SK-N-SH (cell line): ENCODE measurements around the gene BUD23. TPM values are rescaled to one million over a fixed set of nuclear protein-coding genes. Genes with fewer than 3 reads are reported as not detected.

Experiments used
- CTCF ChIA-PET: fragments of 300-600, 350-600 bp; formaldehyde crosslinking; extraction: SDS; loops from one replicate; lab custom pipeline; 2021; lab: Yijun Ruan, JAX
- POLR2A ChIA-PET: fragments of 350-600 bp; sonication (Branson Sonifier 250); formaldehyde crosslinking; extraction: SDS; loops from one replicate; lab custom pipeline; 2020; ENCODE audit warnings: antibody characterized with exemption, inconsistent platforms; lab: Yijun Ruan, JAX
- DNase-seq: peaks from one replicate; pipeline ENCODE4 v3.0.0; 2012
- H2AFZ ChIP-seq: fragments of 200-600 bp; sonication (generic); 2 replicates; pipeline ENCODE4 v1.8.1; 2016; ENCODE audit warnings: antibody characterized with exemption, mild to moderate bottlenecking, low read depth
- H3F3A ChIP-seq: fragments of 200-600 bp; sonication (generic); replicated peaks from 2 replicates; pipeline ENCODE3; 2016; ENCODE audit warnings: antibody characterized with exemption, mild to moderate bottlenecking; ENCODE audit not compliant: insufficient read depth
- H3K27ac ChIP-seq, 2 experiments: fragments of 200-500 bp in 1 of 2; fragments of 200-600 bp in 1 of 2; sonication (Bioruptor generic) in 1 of 2; sonication (generic), shearing (Covaris generic) in 1 of 2; 2 replicates each; pipeline versions ENCODE4 v1.5.1 to v1.6.1; 2014 to 2016; ENCODE audit warnings: low read depth in 2 of 2, inconsistent platforms in 1 of 2, low read length in 1 of 2, mild to moderate bottlenecking in 1 of 2, mixed read lengths in 1 of 2
- H3K27me3 ChIP-seq: fragments of 200-600 bp; sonication (generic), shearing (Covaris generic); 2 replicates; pipeline ENCODE4 v1.6.1; 2016; ENCODE audit warnings: mixed run types; ENCODE audit not compliant: insufficient read depth
- H3K36me3 ChIP-seq, 2 experiments: fragments of 200-500 bp in 1 of 2; fragments of 200-600 bp in 1 of 2; sonication (Bioruptor generic) in 1 of 2; sonication (generic) in 1 of 2; replicated peaks in 1 of 2; 2 replicates each; pipeline versions ENCODE3 to v1.5.1; 2014 to 2016; ENCODE audit warnings: low read length in 1 of 2, mild to moderate bottlenecking in 1 of 2; ENCODE audit not compliant: insufficient read depth in 2 of 2, control insufficient read depth in 1 of 2
- H3K4me1 ChIP-seq, 2 experiments: fragments of 200-500 bp in 1 of 2; fragments of 200-600 bp in 1 of 2; sonication (Bioruptor generic) in 1 of 2; sonication (generic), shearing (Covaris generic) in 1 of 2; 2 replicates each; pipeline versions ENCODE4 v1.5.1 to v1.6.1; 2014 to 2016; ENCODE audit warnings: low read depth in 1 of 2, low read length in 1 of 2, mixed run types in 1 of 2; ENCODE audit not compliant: insufficient read depth in 2 of 2, control insufficient read depth in 1 of 2
- H3K4me2 ChIP-seq: fragments of 200-600 bp; sonication (generic), shearing (Covaris generic); 2 replicates; pipeline ENCODE4 v1.6.1; 2017; ENCODE audit warnings: mixed run types
- H3K4me3 ChIP-seq, 2 experiments: fragments of 200-500 bp in 1 of 2; fragments of 200-600 bp in 1 of 2; sonication (Bioruptor generic) in 1 of 2; sonication (generic), shearing (Covaris generic) in 1 of 2; 2 replicates each; pipeline versions ENCODE4 v1.5.1 to v1.8.1; 2014 to 2016; ENCODE audit warnings: low read depth in 2 of 2, inconsistent platforms in 1 of 2, low read length in 1 of 2, mild to moderate bottlenecking in 1 of 2, mixed read lengths in 1 of 2, moderate library complexity in 1 of 2
- H3K79me2 ChIP-seq: fragments of 200-600 bp; sonication (generic); 2 replicates; pipeline ENCODE4 v1.8.1; 2017; ENCODE audit warnings: mild to moderate bottlenecking; ENCODE audit not compliant: insufficient read depth
- H3K9ac ChIP-seq: fragments of 200-600 bp; sonication (generic); 2 replicates; pipeline ENCODE4 v1.6.1; 2017; ENCODE audit warnings: mixed run types
- H3K9me2 ChIP-seq: fragments of 200-600 bp; sonication (generic); 2 replicates; pipeline ENCODE4 v1.6.1; 2017; ENCODE audit warnings: mixed run types
- H3K9me3 ChIP-seq: fragments of 200-600 bp; sonication (generic); 2 replicates; pipeline ENCODE4 v1.6.1; 2017; ENCODE audit warnings: mixed run types, mild to moderate bottlenecking, moderate library complexity
- H4K20me1 ChIP-seq: fragments of 200-600 bp; sonication (generic); 2 replicates; pipeline ENCODE4 v1.6.1; 2017; ENCODE audit warnings: mild to moderate bottlenecking, mixed run types; ENCODE audit not compliant: insufficient read depth
- CHD2 ChIP-seq: fragments of 150-350 bp; IDR thresholded peaks from 2 replicates; pipeline ENCODE4 v1.6.1; 2018; ENCODE audit warnings: low read length; ENCODE audit not compliant: partially characterized antibody
- EP300 ChIP-seq, 2 experiments: IDR thresholded peaks; 2 replicates each; pipeline versions ENCODE4 v1.4.0 to v1.6.1; 2012; ENCODE audit warnings: borderline replicate concordance in 1 of 2, low read depth in 1 of 2, low read length in 1 of 2
- FOSL2 ChIP-seq: IDR thresholded peaks from 2 replicates; pipeline ENCODE4 v1.4.0; 2012; ENCODE audit warnings: low read depth, mild to moderate bottlenecking, moderate library complexity, borderline replicate concordance
- FOXM1 ChIP-seq: IDR thresholded peaks from 2 replicates; pipeline ENCODE4 v1.4.0; 2012; ENCODE audit warnings: low read depth, mild to moderate bottlenecking
- GATA2 ChIP-seq: sonication (generic); formaldehyde crosslinking; IDR thresholded peaks from 2 replicates; pipeline ENCODE4 v1.5.0; 2020; ENCODE audit warnings: mild to moderate bottlenecking, missing genetic modification reagents
- NRF1 ChIP-seq: IDR thresholded peaks from 2 replicates; pipeline ENCODE4 v1.6.1; 2012; ENCODE audit warnings: low read depth, mild to moderate bottlenecking, low read length
- RCOR1 ChIP-seq: fragments of 150-350 bp; IDR thresholded peaks from 2 replicates; pipeline ENCODE4 v1.6.1; 2017; ENCODE audit warnings: antibody characterized with exemption, low read length
- RFX5 ChIP-seq: IDR thresholded peaks from 2 replicates; pipeline ENCODE4 v1.6.1; 2012; ENCODE audit warnings: mild to moderate bottlenecking, improper control_type of control experiment, low read length
- RXRA ChIP-seq: IDR thresholded peaks from 2 replicates; pipeline ENCODE4 v1.4.0; 2012; ENCODE audit warnings: low read depth, mild to moderate bottlenecking, borderline replicate concordance
- SIN3A ChIP-seq: IDR thresholded peaks from 2 replicates; pipeline ENCODE4 v1.6.1; 2012; ENCODE audit warnings: low read depth, mild to moderate bottlenecking, low read length, moderate library complexity, borderline replicate concordance
- SMC3 ChIP-seq: IDR thresholded peaks from 2 replicates; pipeline ENCODE4 v1.6.1; 2012; ENCODE audit warnings: low read depth, low read length, improper control_type of control experiment
- TCF12 ChIP-seq: IDR thresholded peaks from 2 replicates; pipeline ENCODE4 v1.4.0; 2012
- TEAD4 ChIP-seq: IDR thresholded peaks from 2 replicates; pipeline ENCODE4 v1.4.0; 2012; ENCODE audit warnings: mild to moderate bottlenecking, borderline replicate concordance; ENCODE audit not compliant: insufficient read depth
- YY1 ChIP-seq: IDR thresholded peaks from 2 replicates; pipeline ENCODE4 v1.4.0; 2012; ENCODE audit warnings: low read depth, mild to moderate bottlenecking
- ZBTB33 ChIP-seq: IDR thresholded peaks from 2 replicates; pipeline ENCODE4 v1.4.0; 2012; ENCODE audit warnings: low read depth, borderline replicate concordance
- WGBS: methylation state at CpG from one replicate; pipeline ENCODE4 v1.1.6; 2017; ENCODE audit warnings: low lambda C conversion rate; 5-methylcytosine and 5-hydroxymethylcytosine counted together
- polyA plus RNA-seq, 3 experiments: library from polyadenylated mRNA; depleted of rRNA; stranded (reverse); fragments of >200 nt; gene quantifications; 2 replicates each; pipeline ENCODE4 v1.2.3, GENCODE V29; 2012
- TF ChIP-seq, protein P1 (sequence below): fragments of 150-350 bp; IDR thresholded peaks from 2 replicates; pipeline ENCODE4 v1.6.1; 2016; ENCODE audit warnings: mild to moderate bottlenecking, low read depth, low read length
- TF ChIP-seq, protein P2 (sequence below): IDR thresholded peaks from 2 replicates; pipeline ENCODE4; 2012
- TF ChIP-seq, protein P3 (sequence below): IDR thresholded peaks from 2 replicates; pipeline ENCODE4 v1.4.0; 2012; ENCODE audit warnings: low read depth

BUD23 gene
- polyA plus RNA-seq, 1 of the 3 experiments (the other 2 are of a cell fraction): 206 TPM

- ChIA-PET POLR2A (no interaction called here), CTCF (interaction anchor here (0.7 to 6.4 kb wide), 7 partner anchors 15 to 90 kb away, joined by 3 to 55 read pairs (median 4); partner anchors contain the start of genes MLXIPL and VPS37D)
- no peak for DNase-seq
- TF ChIP-seq RXRA (no peak), RFX5 (no peak), TEAD4 (no peak), FOSL2 (no peak), RCOR1 (no peak), CHD2 (no peak), SMC3 (no peak), TCF12 (no peak), YY1 (no peak), GATA2 (CRISPR knock-in tag) (no peak), FOXM1 (no peak), SIN3A (no peak), EP300 (IDR thresholded peaks at IDR 0.05; ENCODE audit: borderline replicate concordance in 1 of 2, low read depth in 1 of 2, low read length in 1 of 2) (no peak), ZBTB33 (no peak), NRF1 (no peak)
- TF ChIP-seq, protein P1, sequence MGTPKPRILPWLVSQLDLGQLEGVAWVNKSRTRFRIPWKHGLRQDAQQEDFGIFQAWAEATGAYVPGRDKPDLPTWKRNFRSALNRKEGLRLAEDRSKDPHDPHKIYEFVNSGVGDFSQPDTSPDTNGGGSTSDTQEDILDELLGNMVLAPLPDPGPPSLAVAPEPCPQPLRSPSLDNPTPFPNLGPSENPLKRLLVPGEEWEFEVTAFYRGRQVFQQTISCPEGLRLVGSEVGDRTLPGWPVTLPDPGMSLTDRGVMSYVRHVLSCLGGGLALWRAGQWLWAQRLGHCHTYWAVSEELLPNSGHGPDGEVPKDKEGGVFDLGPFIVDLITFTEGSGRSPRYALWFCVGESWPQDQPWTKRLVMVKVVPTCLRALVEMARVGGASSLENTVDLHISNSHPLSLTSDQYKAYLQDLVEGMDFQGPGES: no peak
- TF ChIP-seq, protein P2, sequence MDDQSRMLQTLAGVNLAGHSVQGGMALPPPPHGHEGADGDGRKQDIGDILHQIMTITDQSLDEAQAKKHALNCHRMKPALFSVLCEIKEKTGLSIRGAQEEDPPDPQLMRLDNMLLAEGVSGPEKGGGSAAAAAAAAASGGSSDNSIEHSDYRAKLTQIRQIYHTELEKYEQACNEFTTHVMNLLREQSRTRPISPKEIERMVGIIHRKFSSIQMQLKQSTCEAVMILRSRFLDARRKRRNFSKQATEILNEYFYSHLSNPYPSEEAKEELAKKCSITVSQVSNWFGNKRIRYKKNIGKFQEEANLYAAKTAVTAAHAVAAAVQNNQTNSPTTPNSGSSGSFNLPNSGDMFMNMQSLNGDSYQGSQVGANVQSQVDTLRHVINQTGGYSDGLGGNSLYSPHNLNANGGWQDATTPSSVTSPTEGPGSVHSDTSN: no peak
- TF ChIP-seq, protein P3, sequence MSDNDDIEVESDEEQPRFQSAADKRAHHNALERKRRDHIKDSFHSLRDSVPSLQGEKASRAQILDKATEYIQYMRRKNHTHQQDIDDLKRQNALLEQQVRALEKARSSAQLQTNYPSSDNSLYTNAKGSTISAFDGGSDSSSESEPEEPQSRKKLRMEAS: no peak
- H3K27me3 ChIP-seq: peaks cover 77% of the 10 kb centered on the region
- no peaks in the 10 kb centered on the region for H4K20me1 ChIP-seq
- H3K4me2 ChIP-seq: no peak overlapping the region
- peaks cover 4% of the 10 kb centered on the region for H3F3A ChIP-seq
- H3K27ac ChIP-seq: no peak overlapping the region
- H3K9ac ChIP-seq: no peak overlapping the region
- H3K9me2 ChIP-seq: no peaks in the 10 kb centered on the region
- H2AFZ ChIP-seq: no peak overlapping the region
- 25% methylated on average over 5 of the region's 5 CpGs for WGBS
- H3K79me2 ChIP-seq: no peaks in the 10 kb centered on the region
- no peaks in the 10 kb centered on the region for H3K9me3 ChIP-seq
- no peaks in the 10 kb centered on the region for H3K36me3 ChIP-seq
- peaks cover 0 to 2% of the 10 kb centered on the region in 2 experiments; a peak in 1 of 4 replicates for H3K4me1 ChIP-seq
- no peak overlapping the region for H3K4me3 ChIP-seq
Measured at GRCh38 chr7:73644688-73645286, 38.6 kb upstream of the BUD23 start.
